Dedifferentiated amniotic fluid mesenchymal stem cell (primary cell): ENCODE data around the gene NF2.

ENCODE experiments used
- DNase-seq: peaks from one replicate; pipeline ENCODE4 v3.0.0-alpha.2; 2016; ENCODE audit errors: extremely low spot score

The NF2 gene

DNA sequence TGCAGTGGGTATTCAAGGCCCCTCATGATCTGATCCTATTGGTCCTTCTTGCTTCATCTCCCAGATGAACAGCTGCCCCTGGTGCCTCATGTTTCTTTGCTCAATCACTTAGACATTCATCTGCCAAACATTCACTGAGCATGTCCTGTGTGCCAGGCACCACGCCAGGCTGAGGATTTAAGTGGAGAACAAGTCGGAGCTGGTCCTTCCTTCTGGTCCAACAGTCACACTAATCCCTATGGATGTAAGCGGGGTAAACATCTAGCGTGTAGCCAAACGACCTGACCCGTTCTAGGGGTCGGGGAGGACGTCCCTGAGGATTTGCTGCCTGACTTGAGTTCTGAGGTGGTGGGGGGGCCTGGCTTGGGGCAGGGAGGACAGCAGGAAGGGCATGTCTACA, 141.5 kb downstream of the NF2 start:
- DNase-seq, result peak; percentile 67

DNA sequence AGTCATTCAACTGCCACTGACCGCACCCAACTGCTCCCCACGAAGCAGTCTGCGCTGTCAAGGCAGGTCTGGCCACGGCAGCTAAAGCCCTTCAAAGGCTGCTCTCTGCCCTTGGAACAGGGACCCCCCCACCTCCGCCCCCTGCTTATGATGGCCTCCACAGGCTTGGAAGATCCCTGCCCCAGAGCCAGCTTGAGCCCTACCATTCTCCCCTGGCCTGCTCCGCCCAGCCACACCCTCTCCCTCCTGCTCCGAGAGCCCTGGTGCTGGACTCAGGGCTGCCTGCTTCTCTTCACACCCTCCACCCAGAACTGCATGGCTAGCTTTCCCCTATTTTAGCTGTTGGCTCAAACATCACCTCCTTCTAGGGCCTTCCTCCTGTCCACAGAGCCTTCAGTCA, 144.4 kb downstream of the NF2 start:
- DNase-seq, result no peak
